ENCODE measurements around the gene EIF5. TPM values are rescaled to one million over a fixed set of nuclear protein-coding genes. Genes with fewer than 3 reads are reported as not detected.

EIF5 gene
- total RNA-seq, 4 donors from 2014 or later: 128 to 226 (median 160) TPM

DNA sequence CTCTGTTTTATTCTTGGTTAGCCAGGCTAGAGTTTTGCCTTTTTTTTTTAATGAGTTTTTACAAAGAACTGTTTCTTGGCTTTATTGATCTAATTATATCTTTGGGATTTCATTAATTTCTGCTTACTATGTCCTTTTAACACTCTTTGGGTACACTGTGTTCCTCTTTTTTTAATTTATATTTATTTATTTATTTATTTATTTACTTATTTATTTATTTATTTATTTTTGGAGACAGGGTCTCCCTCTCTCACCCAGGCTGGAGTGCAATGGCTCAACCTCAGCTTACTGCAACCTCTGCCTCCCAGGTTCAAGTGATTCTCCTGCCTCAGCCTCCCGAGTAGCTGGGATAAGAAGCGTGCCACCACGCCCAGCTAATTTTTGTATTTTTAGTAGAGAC, 36.0 kb downstream of the EIF5 start:
- Histone ChIP-seq H3K36me3 (no peaks in the 10 kb centered on the region), H3K27ac (no peak overlapping the region), H3K27me3 (no peaks in the 10 kb centered on the region), H3K4me1 (no peaks in the 10 kb centered on the region), H3K9me3 (no peaks in the 10 kb centered on the region), H3K4me3 (no peak overlapping the region)
- TF ChIP-seq EP300 (IDR thresholded peaks at IDR 0.05): no peak
- TF ChIP-seq, protein P1, sequence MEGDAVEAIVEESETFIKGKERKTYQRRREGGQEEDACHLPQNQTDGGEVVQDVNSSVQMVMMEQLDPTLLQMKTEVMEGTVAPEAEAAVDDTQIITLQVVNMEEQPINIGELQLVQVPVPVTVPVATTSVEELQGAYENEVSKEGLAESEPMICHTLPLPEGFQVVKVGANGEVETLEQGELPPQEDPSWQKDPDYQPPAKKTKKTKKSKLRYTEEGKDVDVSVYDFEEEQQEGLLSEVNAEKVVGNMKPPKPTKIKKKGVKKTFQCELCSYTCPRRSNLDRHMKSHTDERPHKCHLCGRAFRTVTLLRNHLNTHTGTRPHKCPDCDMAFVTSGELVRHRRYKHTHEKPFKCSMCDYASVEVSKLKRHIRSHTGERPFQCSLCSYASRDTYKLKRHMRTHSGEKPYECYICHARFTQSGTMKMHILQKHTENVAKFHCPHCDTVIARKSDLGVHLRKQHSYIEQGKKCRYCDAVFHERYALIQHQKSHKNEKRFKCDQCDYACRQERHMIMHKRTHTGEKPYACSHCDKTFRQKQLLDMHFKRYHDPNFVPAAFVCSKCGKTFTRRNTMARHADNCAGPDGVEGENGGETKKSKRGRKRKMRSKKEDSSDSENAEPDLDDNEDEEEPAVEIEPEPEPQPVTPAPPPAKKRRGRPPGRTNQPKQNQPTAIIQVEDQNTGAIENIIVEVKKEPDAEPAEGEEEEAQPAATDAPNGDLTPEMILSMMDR (IDR thresholded peaks at IDR 0.05): no peak
- TF ChIP-seq POLR2A (IDR thresholded peaks at IDR 0.05): no peak
- no peak for DNase-seq (ENCODE audit: low spot score in 2 of 2)
- WGBS, 2 donors: 92 to 94% methylated on average over 3 of the region's 3 CpGs

DNA sequence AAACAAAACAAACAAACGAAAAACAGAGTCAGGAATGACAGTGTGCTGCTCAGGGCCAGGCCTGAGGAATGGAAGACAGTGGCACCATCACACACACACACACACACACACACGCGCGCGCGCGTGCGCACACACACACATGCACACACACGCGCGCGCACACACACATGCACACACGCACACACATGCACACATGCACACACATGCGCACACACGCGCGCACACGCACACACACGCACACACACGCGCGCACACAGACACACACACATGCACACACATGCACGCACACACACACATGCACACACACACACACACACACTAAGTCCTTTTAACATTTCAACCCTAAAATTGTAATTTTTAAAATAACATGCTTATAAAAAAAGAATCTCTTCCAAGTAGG, 38.0 kb downstream of the EIF5 start:
- TF ChIP-seq EP300 (IDR thresholded peaks at IDR 0.05) (no peak), POLR2A (IDR thresholded peaks at IDR 0.05) (no peak)
- TF ChIP-seq, protein P1 (IDR thresholded peaks at IDR 0.05): no peak
- H3K36me3 ChIP-seq: no peaks in the 10 kb centered on the region
- 51 to 64% methylated on average over 17 to 23 of the region's 23 CpGs for WGBS, 2 donors
- no peaks in the 10 kb centered on the region for H3K27me3 ChIP-seq
- H3K9me3 ChIP-seq: no peaks in the 10 kb centered on the region
- no peak overlapping the region for H3K27ac ChIP-seq
- no peaks in the 10 kb centered on the region for H3K4me1 ChIP-seq
- DNase-seq (ENCODE audit: low spot score in 2 of 2): no peak
- no peak overlapping the region for H3K4me3 ChIP-seq

DNA sequence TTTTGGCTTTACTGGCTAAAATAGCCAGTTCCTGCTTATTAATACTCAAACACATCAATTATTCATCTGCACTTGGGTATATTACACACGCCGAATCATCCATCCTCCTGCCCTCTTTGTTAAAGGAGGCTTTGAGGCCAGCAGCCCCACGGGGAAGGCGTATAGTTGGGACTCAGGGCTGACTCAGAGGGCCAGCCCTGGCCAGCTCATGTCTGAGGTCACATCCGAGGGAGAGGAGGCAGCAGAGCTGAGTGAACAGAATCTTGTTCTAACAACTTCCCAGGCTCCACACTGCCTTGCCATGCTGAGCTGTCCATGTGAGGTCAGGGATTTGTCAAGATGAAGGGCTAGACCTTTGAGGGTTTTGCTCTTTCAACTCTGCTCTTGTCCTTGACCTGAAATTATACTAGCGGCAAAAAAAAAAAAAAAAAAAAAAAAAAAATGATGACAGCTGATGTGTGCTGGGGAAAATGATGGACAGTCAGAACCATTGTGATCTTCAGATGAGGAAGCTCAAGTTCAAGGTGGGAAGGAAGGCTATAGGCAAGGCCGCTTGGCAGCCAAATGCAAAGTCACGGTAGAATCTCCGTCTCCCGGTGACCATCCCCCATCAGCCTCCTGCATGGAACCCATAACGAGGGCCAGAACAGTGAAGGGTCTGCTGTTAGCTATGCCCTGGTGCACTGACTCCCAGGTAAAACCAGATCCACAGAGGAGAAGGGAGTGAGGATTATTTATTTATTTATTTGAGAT, 38.7 kb downstream of the EIF5 start:
- Histone ChIP-seq H3K9me3 (no peaks in the 10 kb centered on the region), H3K36me3 (no peaks in the 10 kb centered on the region), H3K4me1 (no peaks in the 10 kb centered on the region), H3K27ac (no peak overlapping the region), H3K4me3 (no peak overlapping the region), H3K27me3 (no peaks in the 10 kb centered on the region)
- TF ChIP-seq POLR2A (IDR thresholded peaks at IDR 0.05) (no peak), EP300 (IDR thresholded peaks at IDR 0.05) (no peak)
- TF ChIP-seq, protein P1 (IDR thresholded peaks at IDR 0.05): no peak
- no peak for DNase-seq (ENCODE audit: low spot score in 2 of 2)
- 50 to 56% methylated on average over 11 of the region's 11 CpGs for WGBS, 2 donors

DNA sequence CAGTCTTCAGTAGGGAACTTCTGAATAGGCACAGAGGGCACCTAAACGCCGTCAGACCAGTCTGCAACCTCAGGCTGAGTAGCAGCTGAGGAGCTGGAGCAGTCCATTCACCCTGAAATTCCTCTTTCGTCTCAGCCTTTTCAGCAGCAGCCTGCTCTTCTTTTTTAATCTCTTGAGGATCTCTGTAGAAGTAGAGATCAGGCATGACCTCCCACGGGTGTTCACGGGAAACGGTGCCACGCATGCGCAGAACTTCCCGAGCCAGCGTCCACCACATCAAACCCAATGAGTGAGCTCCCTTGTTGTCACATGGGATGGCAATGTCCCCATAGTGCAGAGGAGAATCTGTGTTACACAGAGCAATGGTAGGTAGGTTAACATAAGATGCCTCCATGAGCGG, 40.1 kb downstream of the EIF5 start:
- H3K27me3 ChIP-seq: no peaks in the 10 kb centered on the region
- no peaks in the 10 kb centered on the region for H3K36me3 ChIP-seq
- no peaks in the 10 kb centered on the region for H3K9me3 ChIP-seq
- DNase-seq (ENCODE audit: low spot score in 2 of 2): no peak
- 89 to 90% methylated on average over 11 of the region's 11 CpGs for WGBS, 2 donors
- no peak overlapping the region for H3K4me3 ChIP-seq
- TF ChIP-seq EP300 (IDR thresholded peaks at IDR 0.05) (no peak), POLR2A (IDR thresholded peaks at IDR 0.05) (no peak)
- TF ChIP-seq, protein P1 (IDR thresholded peaks at IDR 0.05): no peak
- H3K4me1 ChIP-seq: no peaks in the 10 kb centered on the region
- no peak overlapping the region for H3K27ac ChIP-seq

- DNase-seq (ENCODE audit: low spot score in 2 of 2): no peak
- 88 to 96% methylated on average over 2 of the region's 2 CpGs for WGBS, 2 donors
- Histone ChIP-seq H3K9me3 (no peaks in the 10 kb centered on the region), H3K4me1 (no peaks in the 10 kb centered on the region), H3K36me3 (no peaks in the 10 kb centered on the region), H3K4me3 (no peak overlapping the region), H3K27me3 (no peaks in the 10 kb centered on the region), H3K27ac (no peak overlapping the region)
- TF ChIP-seq EP300 (IDR thresholded peaks at IDR 0.05): no peak
- no peak for TF ChIP-seq POLR2A (IDR thresholded peaks at IDR 0.05)
- TF ChIP-seq, protein P1 (IDR thresholded peaks at IDR 0.05): no peak
Observed at GRCh38 chr14:103377522-103378037, 43.5 kb downstream of the EIF5 start.
